ENCODE data around the gene CCT7. TPM values are rescaled to one million over a fixed set of nuclear protein-coding genes. Genes with fewer than 3 reads are reported as not detected.

The CCT7 gene
- 246 and 405 TPM in 2 replicates for total RNA-seq

GRCh38 chr2:73233932-73234832 lies at the start of gene CCT7:
CCT7 (plus strand) TSS chr2:73234308; CDS start chr2:73234379, 71 bp downstream.

GRCh38 chr2:73202156-73203054 lies 31.7 kb upstream of the CCT7 start, which contains the start of gene NOTO:
NOTO (plus strand) TSS chr2:73202574; CDS start chr2:73202667, 93 bp downstream.

GRCh38 chr2:73214120-73215035 lies 19.7 kb upstream of the CCT7 start, which contains the start of gene SMYD5:
SMYD5 (plus strand) TSS chr2:73214245; CDS start chr2:73214267, 22 bp downstream.

GRCh38 chr2:73233154-73233931 lies 765 bp upstream of the CCT7 start, which contains the start of gene PRADC1:
PRADC1 (minus strand) TSS chr2:73233239; CDS start chr2:73233160, 79 bp downstream.

GRCh38 chr2:73284296-73285158 lies 50.4 kb downstream of the CCT7 start, which contains the start of gene FBXO41:
FBXO41 (minus strand) TSS chr2:73284478; CDS start chr2:73269630, 14,848 bp downstream.

GRCh38 chr2:73293534-73294171 lies 59.5 kb downstream of the CCT7 start, which contains the start of gene EGR4:
EGR4 (minus strand) TSS chr2:73293548; CDS start chr2:73293317, 231 bp downstream.

Other genes with a start within 250 kb of the CCT7 start
- 10.7 and 16.4 TPM in 2 replicates for gene SFXN5, start 162.6 kb upstream of the CCT7 start, total RNA-seq
- 28.0 and 29.0 TPM in 2 replicates for gene RAB11FIP5, start 121.4 kb upstream of the CCT7 start, total RNA-seq
- 0.16 TPM in 1 of 2 replicates, not detected in the other for gene NOTO, start 31.7 kb upstream of the CCT7 start, total RNA-seq
- gene SMYD5, start 20.1 kb upstream of the CCT7 start, total RNA-seq: 6.6 and 21.3 TPM in 2 replicates
- gene PRADC1, start 1.1 kb upstream of the CCT7 start, total RNA-seq: 12.1 and 26.4 TPM in 2 replicates
- 2.5 and 3.0 TPM in 2 replicates for gene FBXO41, start 50.2 kb downstream of the CCT7 start, total RNA-seq
- not detected in 2 replicates for gene EGR4, start 59.2 kb downstream of the CCT7 start, total RNA-seq
- 12.9 and 16.7 TPM in 2 replicates for gene ALMS1, start 151.5 kb downstream of the CCT7 start, total RNA-seq

Measured in epithelial cell of alveolus of lung (primary cell).